ENCODE measurements around the gene FOLH1. TPM values are rescaled to one million over a fixed set of nuclear protein-coding genes. Genes with fewer than 3 reads are reported as not detected.
"Not testable (repeated sequence)": the region's sequence is repeated elsewhere in the genome, so short reads cannot be mapped to it uniquely, and the experiment has no call there.

FOLH1 gene
- total and polyA plus RNA-seq, 2 donors from 2014 or later = 1.3 to 12.3 TPM

- H3K27ac ChIP-seq (ENCODE audit: low read depth in 2 of 2, low read length in 2 of 2); H3K9me3 ChIP-seq (ENCODE audit: control insufficient read depth in 2 of 3, insufficient read depth in 1 of 3, low read length in 3 of 3); H3K27me3 ChIP-seq (ENCODE audit: control insufficient read depth, insufficient read depth, low read length); intact Hi-C loops (cut with DNase I); H3K9ac ChIP-seq (ENCODE audit: low read length in 3 of 3); DNase-seq; H3K4me3 ChIP-seq (ENCODE audit: low read length in 3 of 3); H3K36me3 ChIP-seq (ENCODE audit: control insufficient read depth in 2 of 3, insufficient read depth in 3 of 3, low read length in 3 of 3); H3K4me1 ChIP-seq (ENCODE audit: control insufficient read depth in 2 of 3, insufficient read depth in 2 of 3, low read depth in 1 of 3, low read length in 3 of 3): not testable (repeated sequence)
- FAIRE-seq = peak; percentile 91
Measured at GRCh38 chr11:49169579-49169978, 38.8 kb downstream of the FOLH1 start.

- FAIRE-seq; intact Hi-C loops (cut with DNase I); H3K27me3 ChIP-seq (ENCODE audit: control insufficient read depth, insufficient read depth, low read length); H3K9ac ChIP-seq (ENCODE audit: low read length in 3 of 3); DNase-seq; H3K4me3 ChIP-seq (ENCODE audit: low read length in 3 of 3); H3K36me3 ChIP-seq (ENCODE audit: control insufficient read depth in 2 of 3, insufficient read depth in 3 of 3, low read length in 3 of 3); H3K4me1 ChIP-seq (ENCODE audit: control insufficient read depth in 2 of 3, insufficient read depth in 2 of 3, low read depth in 1 of 3, low read length in 3 of 3); H3K27ac ChIP-seq (ENCODE audit: low read depth in 2 of 2, low read length in 2 of 2); H3K9me3 ChIP-seq (ENCODE audit: control insufficient read depth in 2 of 3, insufficient read depth in 1 of 3, low read length in 3 of 3): not testable (repeated sequence)
Measured at GRCh38 chr11:49168992-49169391, 39.4 kb downstream of the FOLH1 start.

- Histone ChIP-seq H3K36me3 (ENCODE audit: control insufficient read depth in 2 of 3, insufficient read depth in 3 of 3, low read length in 3 of 3) (no peaks in the 10 kb centered on the region), H3K4me1 (ENCODE audit: control insufficient read depth in 2 of 3, insufficient read depth in 2 of 3, low read depth in 1 of 3, low read length in 3 of 3) (no peaks in the 10 kb centered on the region), H3K27me3 (ENCODE audit: control insufficient read depth, insufficient read depth, low read length) (no peaks in the 10 kb centered on the region), H3K27ac (ENCODE audit: low read depth in 2 of 2, low read length in 2 of 2) (no peak overlapping the region), H3K9ac (ENCODE audit: low read length in 3 of 3) (no peak overlapping the region), H3K9me3 (ENCODE audit: control insufficient read depth in 2 of 3, insufficient read depth in 1 of 3, low read length in 3 of 3) (no peaks in the 10 kb centered on the region), H3K4me3 (ENCODE audit: low read length in 3 of 3) (no peak overlapping the region)
- intact Hi-C loops (cut with DNase I) = no loop called here
- DNase-seq (no peak), FAIRE-seq (no peak)
- TF ChIP-seq CTCF (IDR thresholded peaks at IDR 0.05; ENCODE audit: borderline replicate concordance, extremely low read depth, insufficient read depth) = no peak
Measured at GRCh38 chr11:49151211-49151610, 57.2 kb downstream of the FOLH1 start.

- FAIRE-seq; H3K36me3 ChIP-seq (ENCODE audit: control insufficient read depth in 2 of 3, insufficient read depth in 3 of 3, low read length in 3 of 3); H3K4me1 ChIP-seq (ENCODE audit: control insufficient read depth in 2 of 3, insufficient read depth in 2 of 3, low read depth in 1 of 3, low read length in 3 of 3); H3K27me3 ChIP-seq (ENCODE audit: control insufficient read depth, insufficient read depth, low read length); intact Hi-C loops (cut with DNase I); H3K4me3 ChIP-seq (ENCODE audit: low read length in 3 of 3); H3K27ac ChIP-seq (ENCODE audit: low read depth in 2 of 2, low read length in 2 of 2); H3K9me3 ChIP-seq (ENCODE audit: control insufficient read depth in 2 of 3, insufficient read depth in 1 of 3, low read length in 3 of 3); H3K9ac ChIP-seq (ENCODE audit: low read length in 3 of 3): not testable (repeated sequence)
- DNase-seq = peak in 1 of 5 donors; percentile 38
Measured at GRCh38 chr11:49102356-49102755, 106.0 kb downstream of the FOLH1 start.

Other genes starting within 250 kb of the FOLH1 start
- gene TRIM51G, start 224.7 kb downstream of the FOLH1 start, total RNA-seq = not detected
- not detected for gene TRIM51G, start 224.7 kb downstream of the FOLH1 start, polyA plus RNA-seq (ENCODE audit: insufficient read depth, low read depth, low replicate concordance)
- gene TRIM49B, start 179.8 kb downstream of the FOLH1 start, total RNA-seq = not detected
- not detected for gene TRIM49B, start 179.8 kb downstream of the FOLH1 start, polyA plus RNA-seq (ENCODE audit: insufficient read depth, low read depth, low replicate concordance)
- not detected for gene TRIM64C, start 149.5 kb downstream of the FOLH1 start, total RNA-seq
- not detected for gene TRIM64C, start 149.5 kb downstream of the FOLH1 start, polyA plus RNA-seq (ENCODE audit: insufficient read depth, low read depth, low replicate concordance)